AG09309 (cell line): ENCODE results near the gene CYP3A4.

ENCODE experiments used
- DNase-seq: peaks from one replicate; pipeline ENCODE4 v3.0.0-alpha.2; 2010; ENCODE audit warnings: low read depth
- H3K4me3 ChIP-seq: 2 replicates; pipeline ENCODE4 v1.5.1; 2011; ENCODE audit warnings: mild to moderate bottlenecking, low read depth, low read length, moderate library complexity; ENCODE audit not compliant: control insufficient read depth
- TF ChIP-seq, protein P1 (sequence below): IDR thresholded peaks from 2 replicates; pipeline ENCODE4 v1.5.1; 2011; ENCODE audit warnings: mild to moderate bottlenecking, low read depth, low read length, inconsistent platforms; ENCODE audit not compliant: insufficient read depth, control insufficient read depth; ENCODE audit errors: missing control alignments

Gene CYP3A4

DNA sequence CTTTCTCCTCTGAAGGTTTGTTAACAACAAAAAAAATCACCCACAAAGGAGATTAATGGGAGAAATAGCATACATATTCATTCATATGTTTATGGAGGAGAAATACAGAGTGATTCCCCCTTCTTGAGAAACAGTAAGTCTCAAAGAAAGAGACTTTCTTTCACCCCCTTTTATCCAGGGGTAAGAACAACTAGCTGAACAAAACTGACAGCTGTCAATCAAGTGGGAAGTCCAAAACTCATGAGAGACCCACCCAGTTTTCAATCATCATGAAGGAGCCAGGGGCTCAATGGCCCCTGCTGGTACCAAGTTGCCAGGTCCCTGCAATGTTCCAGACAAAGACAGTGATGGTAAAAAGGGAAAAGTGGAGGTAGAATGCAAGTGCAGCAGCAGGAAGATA lies 41.9 kb upstream of the CYP3A4 start:
- H3K4me3 ChIP-seq = no peak overlapping the region
- TF ChIP-seq, protein P1, sequence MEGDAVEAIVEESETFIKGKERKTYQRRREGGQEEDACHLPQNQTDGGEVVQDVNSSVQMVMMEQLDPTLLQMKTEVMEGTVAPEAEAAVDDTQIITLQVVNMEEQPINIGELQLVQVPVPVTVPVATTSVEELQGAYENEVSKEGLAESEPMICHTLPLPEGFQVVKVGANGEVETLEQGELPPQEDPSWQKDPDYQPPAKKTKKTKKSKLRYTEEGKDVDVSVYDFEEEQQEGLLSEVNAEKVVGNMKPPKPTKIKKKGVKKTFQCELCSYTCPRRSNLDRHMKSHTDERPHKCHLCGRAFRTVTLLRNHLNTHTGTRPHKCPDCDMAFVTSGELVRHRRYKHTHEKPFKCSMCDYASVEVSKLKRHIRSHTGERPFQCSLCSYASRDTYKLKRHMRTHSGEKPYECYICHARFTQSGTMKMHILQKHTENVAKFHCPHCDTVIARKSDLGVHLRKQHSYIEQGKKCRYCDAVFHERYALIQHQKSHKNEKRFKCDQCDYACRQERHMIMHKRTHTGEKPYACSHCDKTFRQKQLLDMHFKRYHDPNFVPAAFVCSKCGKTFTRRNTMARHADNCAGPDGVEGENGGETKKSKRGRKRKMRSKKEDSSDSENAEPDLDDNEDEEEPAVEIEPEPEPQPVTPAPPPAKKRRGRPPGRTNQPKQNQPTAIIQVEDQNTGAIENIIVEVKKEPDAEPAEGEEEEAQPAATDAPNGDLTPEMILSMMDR = no peak
- DNase-seq = no peak

DNA sequence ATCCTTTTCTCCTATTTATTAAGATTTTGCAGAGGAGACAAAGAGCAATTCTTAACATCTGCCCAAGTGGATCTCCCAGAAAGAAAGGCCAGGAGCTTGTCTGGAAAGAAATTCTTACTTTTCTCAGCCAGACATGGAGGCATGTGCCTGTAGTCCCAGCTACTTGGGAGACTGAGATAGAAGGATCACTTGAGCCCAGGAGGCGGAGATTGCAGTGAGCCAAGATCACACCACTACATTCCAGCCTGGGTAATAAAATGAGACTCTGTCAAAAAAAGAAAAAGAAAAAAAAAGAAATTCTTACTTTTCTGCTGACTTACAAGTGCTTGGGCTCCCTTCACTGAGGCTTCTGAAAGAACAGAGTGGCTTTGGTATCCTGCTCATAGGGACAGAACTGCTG lies 41.5 kb upstream of the CYP3A4 start:
- TF ChIP-seq, protein P1 = no peak
- no peak overlapping the region for H3K4me3 ChIP-seq
- DNase-seq = no peak

DNA sequence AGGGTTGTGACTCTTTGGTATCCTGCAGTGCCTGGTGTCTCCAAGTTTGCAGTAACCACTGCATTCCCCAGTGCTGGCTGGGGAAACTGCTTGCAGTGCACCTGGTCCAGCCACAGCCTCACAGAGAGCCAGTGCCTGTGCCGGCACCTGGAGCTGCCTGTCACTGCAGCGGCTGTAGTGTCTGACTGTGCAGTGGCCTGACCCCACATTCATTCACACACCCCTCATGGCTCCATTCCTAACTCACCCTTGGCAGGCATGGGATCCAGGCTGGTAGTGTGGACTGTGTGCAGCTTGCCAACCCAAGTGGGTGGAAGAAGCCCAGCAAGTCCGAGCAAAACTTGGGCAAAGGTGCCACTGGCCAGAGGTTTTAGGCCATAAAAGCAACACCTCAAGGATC lies 40.1 kb upstream of the CYP3A4 start:
- H3K4me3 ChIP-seq = no peak overlapping the region
- no peak for DNase-seq
- TF ChIP-seq, protein P1 = no peak

DNA sequence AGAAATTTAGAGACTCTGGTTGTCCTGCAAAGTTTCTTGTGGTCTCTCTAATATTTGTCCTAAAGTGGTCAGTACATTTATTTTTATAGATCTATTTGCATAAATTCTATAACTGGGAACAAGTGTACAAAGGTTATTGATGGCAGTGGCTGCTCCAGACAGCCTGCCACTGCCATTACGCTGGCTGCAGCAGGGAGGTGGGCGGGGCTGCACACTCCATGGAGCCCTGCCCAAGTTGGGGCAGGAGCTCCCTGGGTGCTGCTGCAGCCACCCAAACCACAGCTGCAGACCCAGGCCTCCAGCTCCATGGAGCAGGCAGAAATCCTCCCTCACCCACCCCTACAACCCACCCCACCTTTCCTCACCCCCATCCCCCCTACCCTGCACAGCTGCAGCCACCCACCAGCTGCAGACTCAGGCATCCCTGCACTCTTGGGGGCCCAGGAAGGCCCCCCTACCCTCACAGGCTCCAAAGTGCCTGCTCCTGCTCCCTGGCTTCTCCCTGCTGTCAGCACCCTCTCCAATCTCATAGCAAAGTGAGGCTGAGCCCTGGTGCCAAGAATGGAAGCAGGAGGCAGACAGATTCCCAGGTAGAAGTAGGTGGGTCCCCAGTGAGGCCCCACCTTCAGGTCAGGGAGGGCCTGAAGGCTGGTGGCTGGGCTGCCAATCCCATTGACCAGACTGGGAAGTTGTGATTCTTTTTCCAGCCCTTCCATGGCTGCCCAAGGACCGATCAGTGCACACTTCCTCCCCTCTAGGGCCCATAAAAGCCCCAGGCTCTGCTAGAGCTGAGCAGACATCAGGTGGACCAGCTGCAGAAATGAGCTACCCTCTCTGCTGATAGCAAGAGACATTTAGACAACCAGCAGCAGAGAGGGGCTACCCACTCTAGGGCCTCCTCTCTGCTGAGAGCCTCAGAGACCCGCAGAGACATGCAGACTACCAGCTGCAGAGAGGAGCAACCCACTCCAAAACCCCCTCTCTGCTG lies 39.0 kb upstream of the CYP3A4 start:
- DNase-seq = no peak
- H3K4me3 ChIP-seq = no peak overlapping the region
- TF ChIP-seq, protein P1 = no peak

DNA sequence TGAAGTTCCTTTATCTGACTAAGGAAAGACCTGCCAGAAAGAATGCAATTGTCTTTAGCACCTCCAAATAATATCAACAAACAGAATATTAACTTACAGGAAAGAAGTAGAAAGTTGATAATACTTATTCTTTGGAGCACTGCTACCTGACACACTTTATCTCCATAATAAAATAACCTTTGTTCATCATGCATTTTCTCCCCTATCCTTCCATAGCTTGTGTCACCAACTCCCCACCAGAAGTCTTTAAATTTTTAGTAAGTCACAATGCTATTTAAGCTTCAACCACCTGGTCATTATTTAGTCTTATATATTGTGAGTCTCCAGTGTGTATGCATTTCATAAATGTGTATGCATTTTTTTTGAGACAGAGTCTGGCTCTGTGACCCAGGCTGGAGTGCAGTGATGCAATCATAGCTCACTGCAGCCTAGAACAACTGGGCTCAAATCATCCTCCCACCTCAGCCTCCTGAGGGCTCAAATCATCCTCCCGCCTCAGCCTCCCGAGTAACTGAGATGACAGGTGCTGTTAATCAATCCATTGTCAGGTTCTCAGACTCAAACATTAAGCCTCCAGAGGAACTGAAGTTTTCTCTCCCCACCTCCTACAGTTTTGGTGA lies 36.5 kb upstream of the CYP3A4 start:
- TF ChIP-seq, protein P1 = no peak
- no peak overlapping the region for H3K4me3 ChIP-seq

DNA sequence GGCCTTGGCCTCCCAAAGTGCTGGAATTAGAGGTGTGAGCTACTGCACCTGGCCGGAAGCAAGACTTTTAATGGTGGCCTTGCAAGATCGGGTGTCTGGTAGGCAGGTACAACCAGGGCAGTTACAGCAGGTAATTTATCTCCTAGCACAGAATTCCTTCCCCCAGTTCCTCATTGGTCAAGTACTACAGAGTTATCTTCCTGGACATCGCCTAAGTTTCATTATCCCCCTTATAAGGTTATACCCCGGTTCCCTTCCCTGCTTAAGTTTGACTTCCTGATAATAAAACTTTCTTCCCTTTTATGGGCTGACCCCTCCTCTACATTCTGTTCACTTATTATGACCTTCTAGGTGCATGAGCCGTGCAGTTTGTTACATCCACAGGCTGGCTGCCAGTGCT lies 24.8 kb upstream of the CYP3A4 start:
- no peak for DNase-seq
- H3K4me3 ChIP-seq = no peak overlapping the region
- TF ChIP-seq, protein P1 = no peak

More for the DNA sequence above, 36.5 kb upstream of the CYP3A4 start:
- DNase-seq = no peak
